HG03103 (cell line): ENCODE results near the gene KIF26B.

Experiments
- ATAC-seq: cut with Tn5 transposase; IDR thresholded peaks from one replicate; pipeline ENCODE4 v1.9.1; 2021; ENCODE audit warnings: low read depth; ENCODE audit not compliant: unreplicated experiment

Gene KIF26B

GRCh38 chr1:245270972-245271371 is 116.2 kb downstream of the KIF26B start:
- ATAC-seq: no peak

DNA sequence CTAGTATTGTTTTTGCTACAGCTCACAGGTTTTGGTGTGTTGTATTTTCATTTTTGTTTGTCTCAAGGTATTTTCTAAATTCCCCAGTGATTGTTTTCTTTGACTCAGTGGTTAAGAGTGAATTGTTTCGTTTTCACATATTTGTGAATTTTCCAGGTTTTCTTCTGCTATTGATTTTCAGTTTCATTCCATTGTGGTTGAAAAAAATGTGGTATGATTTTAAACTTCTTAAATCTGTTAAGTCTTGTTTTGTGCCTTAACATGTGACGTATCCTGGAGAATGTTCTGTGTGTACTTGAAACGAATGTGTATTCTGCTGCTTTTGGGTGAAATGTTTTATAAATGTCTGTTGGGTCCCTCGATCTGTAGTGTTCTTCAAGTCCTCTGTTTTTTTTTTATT is 117.9 kb downstream of the KIF26B start:
- ATAC-seq: no peak

- no peak for ATAC-seq
Observed at GRCh38 chr1:245276445-245276844, 121.7 kb downstream of the KIF26B start.

DNA sequence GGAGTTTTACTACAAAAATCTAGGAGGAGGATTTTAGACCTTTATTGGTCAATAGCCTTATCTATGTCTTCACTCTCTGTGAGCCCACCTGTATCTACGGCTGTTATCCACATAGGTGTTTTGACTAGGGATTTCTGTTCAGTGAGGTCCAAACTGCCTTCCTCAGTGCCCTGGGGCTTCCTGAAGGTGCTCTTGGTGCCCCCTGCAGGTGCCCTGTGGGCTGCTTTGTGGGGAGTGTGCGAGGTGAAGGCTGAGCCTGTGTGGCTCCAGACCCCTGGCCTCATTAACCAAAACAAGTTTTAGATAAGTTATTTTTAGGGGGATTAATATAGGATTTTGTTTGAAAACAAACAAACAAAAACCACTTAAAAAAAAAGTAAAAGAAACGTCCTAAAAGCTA is 122.5 kb downstream of the KIF26B start:
- ATAC-seq: no peak

DNA sequence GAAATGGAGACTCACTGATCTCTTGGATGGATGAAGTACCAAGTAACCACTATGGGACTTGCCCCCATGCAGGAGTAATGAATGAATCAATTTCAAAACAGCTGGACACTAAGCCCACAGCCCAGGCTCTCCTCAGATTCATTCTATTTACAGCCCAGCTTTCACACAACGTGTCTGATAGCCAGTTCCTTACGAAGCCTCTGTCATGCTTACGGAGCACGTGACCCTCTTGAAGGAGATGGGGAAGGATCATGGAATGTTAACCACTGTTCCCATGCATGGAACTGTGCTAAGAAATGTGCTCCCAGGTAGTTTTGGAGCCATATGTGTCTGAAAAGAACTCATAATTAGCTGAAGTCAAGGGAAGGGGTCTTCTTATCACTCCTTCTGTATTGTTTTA is 124.1 kb downstream of the KIF26B start:
- no peak for ATAC-seq

DNA sequence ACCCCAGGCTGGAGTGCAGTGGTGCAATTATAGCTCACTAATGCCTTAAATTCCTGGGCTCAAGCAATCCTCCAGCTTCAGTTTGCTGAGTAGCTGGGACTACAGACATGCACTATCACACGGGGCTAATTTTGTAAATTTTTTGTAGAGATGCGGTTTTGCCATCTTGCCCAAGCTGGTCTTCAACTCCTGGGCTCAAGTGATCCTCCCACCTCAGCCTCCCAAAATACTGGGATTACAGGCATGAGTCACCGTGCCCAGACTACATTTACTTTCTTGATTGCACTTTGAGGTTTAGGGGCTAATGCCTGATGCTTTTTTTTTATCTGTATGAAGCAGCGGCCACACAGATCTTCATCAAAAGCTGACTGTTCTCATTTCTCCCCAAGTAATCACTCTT is 124.6 kb downstream of the KIF26B start:
- no peak for ATAC-seq

DNA sequence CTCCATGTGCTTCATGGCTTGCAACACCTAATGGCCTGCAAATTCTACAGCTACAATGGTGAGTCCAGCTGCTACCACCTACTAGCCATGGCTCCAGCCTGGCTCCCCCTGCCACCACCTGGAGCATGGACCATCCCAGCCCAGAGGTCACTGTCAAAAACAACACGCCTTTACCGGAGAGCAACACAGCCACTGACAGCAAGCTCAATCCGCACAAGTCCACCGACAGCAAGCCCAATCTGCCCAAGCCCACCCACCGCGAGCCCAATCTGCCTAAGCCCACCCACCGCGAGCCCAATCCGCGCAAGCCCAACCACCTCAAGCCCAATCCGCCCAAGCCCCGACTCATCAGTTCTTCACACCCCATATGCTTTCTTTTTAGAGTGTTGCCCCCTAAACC is 128.2 kb downstream of the KIF26B start:
- no peak for ATAC-seq

- ATAC-seq: no peak
Observed at GRCh38 chr1:245285168-245285567, 130.4 kb downstream of the KIF26B start.

GRCh38 chr1:245288796-245289195 is 134.0 kb downstream of the KIF26B start:
- ATAC-seq: no peak

- ATAC-seq: no peak
Observed at GRCh38 chr1:245290836-245291235, 136.1 kb downstream of the KIF26B start.

DNA sequence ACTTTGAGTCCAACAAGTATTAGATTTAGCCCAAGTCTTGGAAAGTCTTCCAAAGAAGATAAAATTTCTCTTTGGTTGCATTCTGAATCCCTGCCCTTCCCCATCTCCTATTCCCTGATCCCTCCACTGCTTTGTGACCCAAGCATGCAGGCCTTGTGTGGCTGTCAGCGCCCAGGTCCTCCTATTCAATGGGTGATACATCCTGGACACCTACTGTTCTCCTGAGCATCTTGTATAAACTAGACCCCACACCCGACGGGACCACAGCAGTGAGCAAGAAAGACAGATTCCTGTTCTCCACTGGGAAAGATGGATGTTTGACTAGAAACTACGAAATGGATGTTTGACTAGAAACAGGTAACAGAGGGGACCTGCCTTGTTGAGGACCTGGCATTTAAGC is 136.6 kb downstream of the KIF26B start:
- no peak for ATAC-seq

DNA sequence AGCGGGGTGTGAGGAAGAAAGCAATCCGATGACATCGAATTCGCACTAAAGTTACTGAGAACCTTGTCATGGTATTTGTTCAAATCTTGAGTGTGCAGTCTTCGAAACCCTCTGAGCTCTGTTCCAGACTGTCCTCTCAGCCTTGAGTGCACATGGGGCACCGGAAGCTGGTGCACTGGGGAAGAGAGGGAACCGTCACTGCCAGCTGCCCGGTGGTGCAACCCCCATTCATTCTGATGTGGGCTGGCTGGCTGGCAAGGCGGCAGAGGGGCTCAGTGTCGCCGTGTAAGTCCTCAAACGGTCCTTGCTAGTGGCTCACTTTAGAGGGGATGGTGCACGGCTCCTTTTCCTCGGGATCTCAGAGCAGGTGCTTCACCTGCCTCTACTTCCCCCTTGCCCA is 137.4 kb downstream of the KIF26B start:
- ATAC-seq: no peak

GRCh38 chr1:245292553-245292952 is 137.8 kb downstream of the KIF26B start:
- ATAC-seq: no peak

DNA sequence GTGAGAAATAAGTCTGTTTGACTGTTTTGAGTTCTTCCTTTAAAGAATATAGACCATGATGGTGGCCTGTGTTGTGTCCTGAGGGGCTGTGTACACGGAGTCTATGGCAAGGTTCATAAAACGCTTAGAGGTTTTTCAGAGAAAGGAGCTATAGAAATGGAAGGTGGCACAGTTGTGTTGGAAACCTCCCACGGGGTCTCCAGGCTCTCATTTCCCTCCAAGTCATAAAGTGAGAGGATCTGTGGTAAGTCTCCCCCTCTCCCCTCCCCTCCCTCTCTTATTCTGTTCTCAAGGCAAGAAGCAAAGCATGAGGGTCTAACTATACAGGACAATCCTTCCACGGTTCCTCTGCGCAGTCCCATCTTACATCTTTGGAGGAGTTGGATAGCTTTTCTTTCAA is 139.2 kb downstream of the KIF26B start:
- ATAC-seq: no peak

- no peak for ATAC-seq
Observed at GRCh38 chr1:245298781-245299180, 144.0 kb downstream of the KIF26B start.

DNA sequence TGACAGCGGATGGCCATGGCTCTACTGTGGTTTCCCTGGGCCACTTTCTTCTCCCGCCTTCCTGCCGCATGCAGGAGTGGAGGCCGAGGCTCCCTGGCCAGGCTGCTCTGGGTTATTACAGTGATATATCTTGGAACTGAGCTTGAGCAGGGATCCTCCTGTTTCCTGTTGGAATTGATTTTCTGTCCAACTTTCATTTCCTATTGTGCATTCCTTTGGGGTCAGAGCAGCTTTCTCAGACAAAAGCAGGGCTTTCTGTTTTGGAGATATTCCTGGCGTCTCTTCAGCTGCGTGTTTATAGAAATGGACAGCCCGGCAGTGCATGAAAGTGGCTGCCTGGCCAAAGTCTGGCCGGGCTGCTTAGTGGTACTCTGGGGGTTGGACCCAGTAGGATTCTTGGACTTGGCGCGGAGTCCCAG is 146.4 kb downstream of the KIF26B start:
- ATAC-seq: no peak

DNA sequence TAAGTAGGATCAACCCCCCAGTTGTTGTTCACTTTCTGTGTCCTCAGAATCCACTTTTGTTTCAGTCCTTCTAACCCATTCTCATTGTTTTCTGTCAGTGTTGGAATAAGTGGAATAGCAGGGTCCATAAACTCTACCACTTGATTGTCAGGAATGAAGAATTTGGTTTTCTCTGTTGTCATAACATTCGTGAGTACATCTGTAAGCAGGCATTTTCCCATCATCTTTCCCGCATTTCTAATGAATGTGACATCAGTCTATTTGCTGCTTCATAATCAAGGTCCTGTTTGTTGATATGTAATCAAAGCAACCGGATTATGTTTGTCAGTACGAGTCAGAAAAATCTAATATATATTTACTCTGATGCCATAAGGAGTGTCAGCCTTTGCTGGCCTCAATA is 147.1 kb downstream of the KIF26B start:
- ATAC-seq: no peak

DNA sequence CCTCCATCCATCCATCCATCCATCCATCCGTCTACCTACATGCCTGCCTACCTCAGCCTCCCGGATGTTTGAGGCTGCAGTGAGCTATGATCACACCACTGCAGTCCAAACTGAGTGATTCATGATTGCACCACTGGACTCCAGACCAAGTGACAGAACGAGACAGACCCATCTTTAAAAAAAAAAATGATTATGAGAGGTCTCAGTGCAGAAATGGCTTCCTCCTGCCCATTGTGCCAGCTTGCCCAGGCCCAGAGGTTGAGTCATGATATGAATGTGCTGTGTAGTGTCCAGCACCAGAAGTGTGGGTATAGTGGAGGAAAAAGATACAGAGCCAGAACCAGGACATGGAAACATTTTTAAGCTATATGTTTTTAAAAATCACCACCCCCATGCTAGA is 149.9 kb downstream of the KIF26B start:
- no peak for ATAC-seq

GRCh38 chr1:245306020-245306419 is 151.2 kb downstream of the KIF26B start:
- ATAC-seq: no peak

GRCh38 chr1:245306628-245307410 is 152.0 kb downstream of the KIF26B start:
- ATAC-seq: no peak

DNA sequence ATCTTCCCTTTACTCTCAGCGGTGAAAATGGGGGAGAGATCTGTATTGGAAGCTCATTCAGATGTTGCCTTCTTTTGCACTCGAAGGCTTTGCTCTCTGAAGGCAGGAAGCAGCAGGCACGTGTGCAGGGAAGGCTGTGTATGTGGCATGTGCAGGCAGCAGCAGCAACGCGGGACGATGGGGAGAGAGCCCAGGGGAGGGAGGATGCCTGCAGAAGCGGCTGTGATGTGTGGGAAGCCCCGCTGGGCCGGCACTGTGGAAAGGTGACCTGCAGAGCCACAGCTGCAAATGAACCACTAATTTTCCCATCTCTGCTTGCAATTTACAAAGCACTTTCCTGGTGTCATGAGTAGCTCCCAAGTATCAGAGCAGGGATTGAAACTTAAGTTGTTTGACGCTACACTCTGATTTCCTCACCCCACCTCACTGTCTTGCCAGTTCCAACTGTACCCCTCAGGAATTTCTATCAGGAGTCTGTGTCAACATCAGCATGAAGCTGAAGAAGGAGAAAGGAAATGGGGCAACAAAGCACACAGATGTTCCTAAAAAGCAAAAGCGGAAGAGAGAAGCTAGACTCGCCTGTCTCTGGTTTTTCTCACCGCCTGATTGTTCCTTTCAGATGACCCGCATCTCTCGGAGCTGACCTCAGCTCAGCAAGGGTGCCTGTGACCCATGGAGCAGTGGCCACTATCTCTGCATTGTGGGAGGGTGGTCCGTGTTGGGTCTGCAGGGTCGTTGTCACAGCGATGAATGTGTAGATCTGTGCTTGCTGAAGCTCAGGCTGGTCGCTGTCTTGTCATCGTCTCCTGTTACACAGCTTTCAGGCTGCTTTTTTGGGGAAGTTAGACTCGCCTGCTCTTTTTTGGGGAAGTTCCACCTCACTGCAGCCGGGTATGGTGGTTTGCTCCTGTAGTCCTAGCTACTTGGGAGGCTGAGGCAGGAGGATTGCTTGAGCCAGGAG is 156.1 kb downstream of the KIF26B start:
- ATAC-seq: peak; percentile 69
